GM12878 (cell line): ENCODE measurements around the gene FMN2.

Experiments used
- CEBPZ ChIP-seq: fragments of 150-350 bp; IDR thresholded peaks from 2 replicates; pipeline ENCODE4 v1.6.1; 2016; ENCODE audit warnings: low read depth, low read length
- CREB1 ChIP-seq: IDR thresholded peaks from 2 replicates; pipeline ENCODE4 v1.6.1; 2012; ENCODE audit warnings: low read depth, mild to moderate bottlenecking, inconsistent platforms
- CTCF ChIP-seq, 3 experiments: IDR thresholded peaks in 2 of 3; conservative IDR thresholded peaks in 1 of 3; 2 replicates each; pipeline ENCODE4 v1.5.1; 2011; ENCODE audit warnings: low read depth in 3 of 3, low read length in 3 of 3, mild to moderate bottlenecking in 3 of 3, control low read depth in 2 of 3, moderate library complexity in 2 of 3, inconsistent platforms in 1 of 3, mixed read lengths in 1 of 3; ENCODE audit not compliant: control insufficient read depth in 2 of 3, insufficient read depth in 1 of 3; ENCODE audit errors: extremely low read depth in 1 of 3
- EED ChIP-seq: sonication (generic); IDR thresholded peaks from 2 replicates; pipeline ENCODE4 v1.6.1; 2016; ENCODE audit warnings: antibody characterized with exemption, low read depth
- EZH2 ChIP-seq: IDR thresholded peaks from 2 replicates; pipeline ENCODE4 v1.6.1; 2012; ENCODE audit warnings: low read depth, mild to moderate bottlenecking, control low read depth, inconsistent platforms, low read length, borderline replicate concordance; ENCODE audit not compliant: control insufficient read depth
- MXI1 ChIP-seq: fragments of 150-350 bp; IDR thresholded peaks from 2 replicates; pipeline ENCODE4 v1.6.1; 2011; ENCODE audit warnings: low read depth, mild to moderate bottlenecking, inconsistent platforms, low read length, improper control_type of control experiment
- NFIC ChIP-seq: IDR thresholded peaks from 2 replicates; pipeline ENCODE4 v1.6.1; 2012; ENCODE audit warnings: low read depth, mild to moderate bottlenecking, inconsistent platforms, low read length, moderate library complexity
- POLR2A ChIP-seq: IDR thresholded peaks from 2 replicates; pipeline ENCODE4 v1.6.1; 2011; ENCODE audit warnings: low read depth, mild to moderate bottlenecking, low read length
- POLR2AphosphoS5 ChIP-seq: IDR thresholded peaks from 2 replicates; pipeline ENCODE4 v1.6.1; 2011; ENCODE audit warnings: mild to moderate bottlenecking, low read length, inconsistent platforms
- SRF ChIP-seq, 2 experiments: IDR thresholded peaks; 2 replicates each; pipeline ENCODE4 v1.6.1; 2011; ENCODE audit warnings: low read depth in 2 of 2, low read length in 2 of 2, mild to moderate bottlenecking in 1 of 2, moderate library complexity in 1 of 2
- TF ChIP-seq, protein P1 (sequence below): IDR thresholded peaks from 2 replicates; pipeline ENCODE4 v1.6.1; 2011; ENCODE audit warnings: low read depth, mild to moderate bottlenecking, low read length, moderate library complexity, borderline replicate concordance; ENCODE audit errors: extremely low read depth

DNA sequence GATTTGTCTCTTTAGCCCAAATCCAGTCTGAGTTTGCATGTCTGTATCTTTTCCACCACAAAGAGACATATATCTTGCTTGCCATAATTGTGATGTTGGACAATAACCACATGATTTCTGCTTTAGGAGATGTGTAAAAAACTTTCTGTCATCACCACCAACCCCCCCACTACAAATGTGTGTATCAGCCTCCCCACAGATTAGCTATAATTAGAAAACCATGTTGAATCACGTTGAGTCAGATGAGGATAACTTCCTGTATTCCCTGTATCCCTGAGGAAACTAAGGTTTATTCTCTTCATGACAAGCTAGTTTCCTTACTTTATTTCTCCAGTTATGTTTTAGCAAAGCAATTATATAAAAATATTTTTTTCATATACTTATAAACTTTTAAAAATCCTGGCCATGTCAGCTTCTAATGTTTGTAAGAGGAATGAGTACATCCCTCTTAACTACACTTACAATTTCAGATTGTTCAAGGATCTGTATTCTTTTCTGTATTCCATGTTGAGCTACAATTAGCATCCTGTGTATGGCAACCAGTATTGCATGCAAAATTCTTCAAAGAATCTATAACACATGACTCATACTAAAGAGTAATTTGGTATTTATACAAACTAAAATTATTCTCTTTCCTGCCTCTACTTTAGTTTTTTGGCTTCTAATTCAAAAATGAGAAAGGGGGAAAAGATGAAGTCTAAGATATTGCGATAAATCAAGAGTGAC is 143.0 kb downstream of the FMN2 start:
- TF ChIP-seq EZH2 = no peak
- TF ChIP-seq CEBPZ = no peak
- no peak for TF ChIP-seq CTCF (IDR thresholded peaks at IDR 0.05 in 2 of 3, conservative IDR thresholded peaks at IDR 0.05 in 1 of 3; ENCODE audit: control insufficient read depth in 2 of 3, extremely low read depth in 1 of 3, insufficient read depth in 1 of 3, low read depth in 3 of 3, low read length in 3 of 3)
- TF ChIP-seq NFIC = no peak
- TF ChIP-seq EED = no peak
- no peak for TF ChIP-seq MXI1
- no peak for TF ChIP-seq SRF (IDR thresholded peaks at IDR 0.05; ENCODE audit: low read depth in 2 of 2, low read length in 2 of 2)
- TF ChIP-seq CREB1 = no peak
- TF ChIP-seq POLR2A = no peak
- TF ChIP-seq POLR2AphosphoS5 = no peak
- TF ChIP-seq, protein P1, sequence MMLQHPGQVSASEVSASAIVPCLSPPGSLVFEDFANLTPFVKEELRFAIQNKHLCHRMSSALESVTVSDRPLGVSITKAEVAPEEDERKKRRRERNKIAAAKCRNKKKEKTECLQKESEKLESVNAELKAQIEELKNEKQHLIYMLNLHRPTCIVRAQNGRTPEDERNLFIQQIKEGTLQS = no peak
